Ovary (tissue), 3 donors: ENCODE results near the gene DPT.

Source experiments
- EP300 ChIP-seq: sonication (generic); formaldehyde crosslinking; IDR thresholded peaks from one replicate; pipeline ENCODE4 v1.6.1; 2017; ENCODE audit warnings: antibody characterized with exemption
- POLR2A ChIP-seq: fragments of 450-650 bp; IDR thresholded peaks from one replicate; pipeline ENCODE4 v1.6.1; 2017; ENCODE audit warnings: antibody characterized with exemption, mild to moderate bottlenecking, moderate library complexity
- TF ChIP-seq, protein P1 (sequence below), 3 donors: fragments of 450-650 bp in 2 of 3; fragments of 200-600 bp in 1 of 3; IDR thresholded peaks; one replicate each; pipeline versions ENCODE4 v1.5.1 to v1.8.0; 2016 to 2022; ENCODE audit warnings: antibody characterized with exemption in 3 of 3, mild to moderate bottlenecking in 1 of 3
- donor health status: DM: no; HTN: no; CAD: no.

DNA sequence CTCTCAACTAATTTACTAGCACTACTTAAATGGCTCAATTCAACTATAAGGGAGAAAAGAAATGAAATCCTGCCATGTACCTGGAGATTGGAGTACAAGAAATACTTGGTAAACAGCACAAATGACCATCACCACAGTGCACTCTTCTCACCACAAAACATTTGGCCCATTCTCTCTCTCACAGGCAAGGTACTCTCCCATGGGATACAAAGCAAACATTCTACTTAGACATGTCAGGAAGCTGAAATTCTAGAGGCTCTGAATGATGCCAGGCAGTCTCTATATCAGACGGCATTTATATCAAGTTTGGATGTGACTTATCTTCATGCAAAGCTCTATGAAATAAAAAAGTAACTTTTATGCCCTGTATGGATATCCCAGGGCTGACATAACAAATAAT is 72.5 kb downstream of the DPT start:
- TF ChIP-seq, protein P1, sequence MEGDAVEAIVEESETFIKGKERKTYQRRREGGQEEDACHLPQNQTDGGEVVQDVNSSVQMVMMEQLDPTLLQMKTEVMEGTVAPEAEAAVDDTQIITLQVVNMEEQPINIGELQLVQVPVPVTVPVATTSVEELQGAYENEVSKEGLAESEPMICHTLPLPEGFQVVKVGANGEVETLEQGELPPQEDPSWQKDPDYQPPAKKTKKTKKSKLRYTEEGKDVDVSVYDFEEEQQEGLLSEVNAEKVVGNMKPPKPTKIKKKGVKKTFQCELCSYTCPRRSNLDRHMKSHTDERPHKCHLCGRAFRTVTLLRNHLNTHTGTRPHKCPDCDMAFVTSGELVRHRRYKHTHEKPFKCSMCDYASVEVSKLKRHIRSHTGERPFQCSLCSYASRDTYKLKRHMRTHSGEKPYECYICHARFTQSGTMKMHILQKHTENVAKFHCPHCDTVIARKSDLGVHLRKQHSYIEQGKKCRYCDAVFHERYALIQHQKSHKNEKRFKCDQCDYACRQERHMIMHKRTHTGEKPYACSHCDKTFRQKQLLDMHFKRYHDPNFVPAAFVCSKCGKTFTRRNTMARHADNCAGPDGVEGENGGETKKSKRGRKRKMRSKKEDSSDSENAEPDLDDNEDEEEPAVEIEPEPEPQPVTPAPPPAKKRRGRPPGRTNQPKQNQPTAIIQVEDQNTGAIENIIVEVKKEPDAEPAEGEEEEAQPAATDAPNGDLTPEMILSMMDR (IDR thresholded peaks at IDR 0.05), result no peak
- TF ChIP-seq EP300 (no peak), POLR2A (no peak)
